BE2C (cell line): Measurements from ENCODE around the gene NCOA6.

ENCODE experiments used
- DNase-seq: peaks from one replicate; pipeline ENCODE4 v3.0.0-alpha.2; 2020
- H3K27me3 ChIP-seq: fragments of 250-450 bp; sonication (Bioruptor Pico); 2 replicates; pipeline ENCODE4 v1.5.1; 2020; ENCODE audit warnings: mild to moderate bottlenecking
- H3K36me3 ChIP-seq: fragments of 250-450 bp; sonication (Bioruptor Pico); 2 replicates; pipeline ENCODE4 v1.5.1; 2020; ENCODE audit warnings: mild to moderate bottlenecking
- H3K4me1 ChIP-seq: fragments of 250-450 bp; sonication (Bioruptor Pico); 2 replicates; pipeline ENCODE4 v1.5.1; 2020
- H3K4me3 ChIP-seq: 2 replicates; pipeline ENCODE4 v1.5.1; 2011; ENCODE audit warnings: low read depth, low read length
- H3K9me3 ChIP-seq: fragments of 250-450 bp; sonication (Bioruptor Pico); 2 replicates; pipeline ENCODE4 v1.5.1; 2020
- TF ChIP-seq, protein P1 (sequence below): IDR thresholded peaks from 2 replicates; pipeline ENCODE4 v1.5.1; 2012; ENCODE audit warnings: mild to moderate bottlenecking, low read depth, low read length

The NCOA6 gene

GRCh38 chr20:34748709-34749108 is 76.7 kb downstream of the NCOA6 start:
- no peak for DNase-seq
- Histone ChIP-seq H3K36me3 (peaks cover 47% of the 10 kb centered on the region), H3K4me3 (no peak overlapping the region), H3K9me3 (no peaks in the 10 kb centered on the region), H3K4me1 (no peaks in the 10 kb centered on the region), H3K27me3 (no peaks in the 10 kb centered on the region)
- TF ChIP-seq, protein P1, sequence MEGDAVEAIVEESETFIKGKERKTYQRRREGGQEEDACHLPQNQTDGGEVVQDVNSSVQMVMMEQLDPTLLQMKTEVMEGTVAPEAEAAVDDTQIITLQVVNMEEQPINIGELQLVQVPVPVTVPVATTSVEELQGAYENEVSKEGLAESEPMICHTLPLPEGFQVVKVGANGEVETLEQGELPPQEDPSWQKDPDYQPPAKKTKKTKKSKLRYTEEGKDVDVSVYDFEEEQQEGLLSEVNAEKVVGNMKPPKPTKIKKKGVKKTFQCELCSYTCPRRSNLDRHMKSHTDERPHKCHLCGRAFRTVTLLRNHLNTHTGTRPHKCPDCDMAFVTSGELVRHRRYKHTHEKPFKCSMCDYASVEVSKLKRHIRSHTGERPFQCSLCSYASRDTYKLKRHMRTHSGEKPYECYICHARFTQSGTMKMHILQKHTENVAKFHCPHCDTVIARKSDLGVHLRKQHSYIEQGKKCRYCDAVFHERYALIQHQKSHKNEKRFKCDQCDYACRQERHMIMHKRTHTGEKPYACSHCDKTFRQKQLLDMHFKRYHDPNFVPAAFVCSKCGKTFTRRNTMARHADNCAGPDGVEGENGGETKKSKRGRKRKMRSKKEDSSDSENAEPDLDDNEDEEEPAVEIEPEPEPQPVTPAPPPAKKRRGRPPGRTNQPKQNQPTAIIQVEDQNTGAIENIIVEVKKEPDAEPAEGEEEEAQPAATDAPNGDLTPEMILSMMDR, result no peak

- Histone ChIP-seq H3K4me3 (no peak overlapping the region), H3K4me1 (no peaks in the 10 kb centered on the region), H3K36me3 (peaks cover 57% of the 10 kb centered on the region), H3K9me3 (no peaks in the 10 kb centered on the region), H3K27me3 (no peaks in the 10 kb centered on the region)
- DNase-seq, result no peak
- TF ChIP-seq, protein P1, result no peak
Observed at GRCh38 chr20:34747479-34747878, 78.0 kb downstream of the NCOA6 start.

GRCh38 chr20:34746674-34747073 is 78.8 kb downstream of the NCOA6 start:
- Histone ChIP-seq H3K4me1 (no peaks in the 10 kb centered on the region), H3K27me3 (no peaks in the 10 kb centered on the region), H3K9me3 (no peaks in the 10 kb centered on the region), H3K36me3 (peaks cover 61% of the 10 kb centered on the region), H3K4me3 (no peak overlapping the region)
- no peak for DNase-seq
- TF ChIP-seq, protein P1, result no peak

GRCh38 chr20:34744847-34745246 is 80.6 kb downstream of the NCOA6 start:
- H3K27me3 ChIP-seq, result no peaks in the 10 kb centered on the region
- no peaks in the 10 kb centered on the region for H3K4me1 ChIP-seq
- H3K36me3 ChIP-seq, result peaks cover 57% of the 10 kb centered on the region
- H3K4me3 ChIP-seq, result no peak overlapping the region
- DNase-seq, result no peak
- TF ChIP-seq, protein P1, result no peak
- no peaks in the 10 kb centered on the region for H3K9me3 ChIP-seq

DNA sequence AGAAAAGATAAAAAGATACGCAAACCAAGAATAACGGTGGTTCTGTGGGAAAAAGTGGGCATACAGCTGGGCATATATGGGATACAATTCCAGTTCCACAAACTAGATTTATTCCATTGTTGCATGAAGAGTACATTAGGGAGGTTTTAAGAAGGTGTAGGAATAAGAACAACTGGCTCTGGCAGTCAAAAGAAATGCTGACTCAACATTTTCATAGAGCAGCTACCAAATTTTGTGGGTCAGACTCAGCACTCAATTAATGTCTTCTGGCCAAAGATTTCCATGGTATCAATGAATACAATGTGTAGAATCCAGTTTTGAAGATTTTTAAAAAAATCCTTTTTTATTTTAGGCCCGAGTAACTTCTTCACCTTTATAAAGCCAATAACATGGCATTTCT is 81.1 kb downstream of the NCOA6 start:
- no peak overlapping the region for H3K4me3 ChIP-seq
- no peaks in the 10 kb centered on the region for H3K27me3 ChIP-seq
- no peaks in the 10 kb centered on the region for H3K4me1 ChIP-seq
- H3K36me3 ChIP-seq, result peaks cover 52% of the 10 kb centered on the region
- TF ChIP-seq, protein P1, result no peak
- DNase-seq, result no peak
- H3K9me3 ChIP-seq, result no peaks in the 10 kb centered on the region

- no peak for DNase-seq
- Histone ChIP-seq H3K4me1 (no peaks in the 10 kb centered on the region), H3K27me3 (no peaks in the 10 kb centered on the region), H3K9me3 (no peaks in the 10 kb centered on the region), H3K4me3 (no peak overlapping the region), H3K36me3 (peaks cover 51% of the 10 kb centered on the region)
- TF ChIP-seq, protein P1, result no peak
Observed at GRCh38 chr20:34743039-34743438, 82.4 kb downstream of the NCOA6 start.
